Measurements from ENCODE around the gene NSUN2.

The NSUN2 gene

DNA sequence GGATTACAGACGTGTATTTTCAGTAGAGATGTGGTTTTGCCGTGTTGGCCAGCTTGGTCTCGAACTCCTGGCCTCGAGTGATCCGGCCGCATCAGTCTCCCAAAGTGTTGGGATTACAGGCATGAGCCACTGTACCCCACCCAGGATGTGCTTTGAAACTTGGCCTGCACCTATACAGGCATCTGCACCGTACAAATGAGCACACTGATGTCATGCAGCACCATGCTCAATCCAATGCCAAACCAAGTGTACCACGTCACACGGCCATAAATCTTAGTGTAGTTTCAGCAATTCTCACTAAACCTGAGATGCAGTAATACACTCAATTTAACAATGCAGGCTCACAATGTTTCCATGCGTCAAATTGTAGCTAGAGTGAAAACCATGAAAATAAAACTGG is 6.3 kb downstream of the NSUN2 start:
- peaks cover 28% of the 10 kb centered on the region for H3K36me3 ChIP-seq (ENCODE audit: control insufficient read depth, insufficient read depth, low read length)

DNA sequence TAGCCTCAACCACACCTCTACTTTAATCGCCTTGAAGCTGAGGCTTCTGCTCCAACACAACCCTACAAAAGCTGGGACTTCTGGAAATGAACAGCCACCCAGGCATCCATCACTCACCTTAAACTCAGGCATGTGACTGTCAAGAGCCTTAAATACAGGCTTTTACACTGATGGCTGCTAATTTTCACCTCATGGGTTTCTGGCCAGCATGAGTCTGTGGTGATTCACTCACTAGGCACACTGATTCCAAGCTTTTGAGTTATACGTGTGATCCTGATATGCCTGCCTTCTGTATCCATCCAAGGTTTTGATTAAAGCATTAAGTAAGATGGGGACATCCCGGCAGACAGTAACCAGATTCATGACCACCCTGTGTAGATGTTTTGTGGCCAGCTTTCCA is 8.9 kb downstream of the NSUN2 start:
- Histone ChIP-seq H3K36me3 (ENCODE audit: control insufficient read depth, insufficient read depth, low read length) (peaks cover 30% of the 10 kb centered on the region), H3K4me3 (replicated peaks; ENCODE audit: low read depth, low read length) (no peak overlapping the region), H3K27me3 (replicated peaks; ENCODE audit: control insufficient read depth, insufficient read depth, low read length) (no peaks in the 10 kb centered on the region)
- no peak for DNase-seq (ENCODE audit: extremely low read depth, insufficient read length)
- TF ChIP-seq, protein P1, sequence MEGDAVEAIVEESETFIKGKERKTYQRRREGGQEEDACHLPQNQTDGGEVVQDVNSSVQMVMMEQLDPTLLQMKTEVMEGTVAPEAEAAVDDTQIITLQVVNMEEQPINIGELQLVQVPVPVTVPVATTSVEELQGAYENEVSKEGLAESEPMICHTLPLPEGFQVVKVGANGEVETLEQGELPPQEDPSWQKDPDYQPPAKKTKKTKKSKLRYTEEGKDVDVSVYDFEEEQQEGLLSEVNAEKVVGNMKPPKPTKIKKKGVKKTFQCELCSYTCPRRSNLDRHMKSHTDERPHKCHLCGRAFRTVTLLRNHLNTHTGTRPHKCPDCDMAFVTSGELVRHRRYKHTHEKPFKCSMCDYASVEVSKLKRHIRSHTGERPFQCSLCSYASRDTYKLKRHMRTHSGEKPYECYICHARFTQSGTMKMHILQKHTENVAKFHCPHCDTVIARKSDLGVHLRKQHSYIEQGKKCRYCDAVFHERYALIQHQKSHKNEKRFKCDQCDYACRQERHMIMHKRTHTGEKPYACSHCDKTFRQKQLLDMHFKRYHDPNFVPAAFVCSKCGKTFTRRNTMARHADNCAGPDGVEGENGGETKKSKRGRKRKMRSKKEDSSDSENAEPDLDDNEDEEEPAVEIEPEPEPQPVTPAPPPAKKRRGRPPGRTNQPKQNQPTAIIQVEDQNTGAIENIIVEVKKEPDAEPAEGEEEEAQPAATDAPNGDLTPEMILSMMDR (IDR thresholded peaks at IDR 0.05; ENCODE audit: insufficient read depth, low read length, poor library complexity, severe bottlenecking) = no peak

More for the DNA sequence above, 6.3 kb downstream of the NSUN2 start:
- DNase-seq (ENCODE audit: extremely low read depth, insufficient read length) = no peak
- TF ChIP-seq, protein P1 (IDR thresholded peaks at IDR 0.05; ENCODE audit: insufficient read depth, low read length, poor library complexity, severe bottlenecking) = no peak
- Histone ChIP-seq H3K4me3 (replicated peaks; ENCODE audit: low read depth, low read length) (no peak overlapping the region), H3K27me3 (replicated peaks; ENCODE audit: control insufficient read depth, insufficient read depth, low read length) (no peaks in the 10 kb centered on the region)

DNA sequence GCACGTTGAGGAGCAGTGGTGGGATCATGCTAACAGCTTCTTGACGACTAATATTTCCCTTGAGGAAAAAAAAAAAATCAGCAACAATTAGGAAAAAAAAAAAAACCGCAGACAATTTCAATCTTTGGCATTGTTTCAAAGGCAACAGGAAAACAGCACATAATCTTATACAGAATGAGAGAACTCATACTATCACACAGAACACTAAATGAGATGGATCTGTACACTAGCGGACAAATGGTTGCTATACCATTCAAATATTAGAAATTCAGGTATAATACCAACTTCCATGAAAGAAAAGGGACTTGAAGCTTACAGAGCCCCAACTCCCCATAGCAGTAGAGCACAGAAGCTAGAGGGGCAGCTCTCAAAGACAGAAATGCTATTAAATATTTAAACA is 9.6 kb downstream of the NSUN2 start:
- Histone ChIP-seq H3K36me3 (ENCODE audit: control insufficient read depth, insufficient read depth, low read length) (peaks cover 32% of the 10 kb centered on the region), H3K27me3 (replicated peaks; ENCODE audit: control insufficient read depth, insufficient read depth, low read length) (no peaks in the 10 kb centered on the region), H3K4me3 (replicated peaks; ENCODE audit: low read depth, low read length) (no peak overlapping the region)
- TF ChIP-seq, protein P1 (IDR thresholded peaks at IDR 0.05; ENCODE audit: insufficient read depth, low read length, poor library complexity, severe bottlenecking) = no peak
- no peak for DNase-seq (ENCODE audit: extremely low read depth, insufficient read length)

DNA sequence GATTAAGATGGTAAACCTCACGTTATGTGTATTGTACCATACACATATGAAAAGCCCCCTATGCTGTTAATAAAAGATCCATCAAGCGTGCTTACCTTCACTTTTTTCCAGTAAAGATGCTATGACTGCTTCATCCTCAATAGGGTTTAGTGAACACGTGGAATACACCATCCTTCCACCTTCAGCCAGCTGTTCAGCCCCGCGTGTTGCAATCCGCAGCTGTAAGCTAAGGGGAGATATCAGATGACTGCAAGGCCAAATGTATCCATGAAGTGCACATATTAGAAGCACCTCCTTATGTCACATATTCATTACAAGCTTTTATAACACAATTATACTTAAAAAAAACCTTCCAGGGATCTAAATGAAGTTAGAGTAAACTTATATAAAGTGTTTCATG is 16.2 kb downstream of the NSUN2 start:
- no peak overlapping the region for H3K4me3 ChIP-seq (replicated peaks; ENCODE audit: low read depth, low read length)
- H3K36me3 ChIP-seq (ENCODE audit: control insufficient read depth, insufficient read depth, low read length) = peaks cover 36% of the 10 kb centered on the region
- H3K27me3 ChIP-seq (replicated peaks; ENCODE audit: control insufficient read depth, insufficient read depth, low read length) = no peaks in the 10 kb centered on the region
- TF ChIP-seq, protein P1 (IDR thresholded peaks at IDR 0.05; ENCODE audit: insufficient read depth, low read length, poor library complexity, severe bottlenecking) = no peak
- no peak for DNase-seq (ENCODE audit: extremely low read depth, insufficient read length)

DNA sequence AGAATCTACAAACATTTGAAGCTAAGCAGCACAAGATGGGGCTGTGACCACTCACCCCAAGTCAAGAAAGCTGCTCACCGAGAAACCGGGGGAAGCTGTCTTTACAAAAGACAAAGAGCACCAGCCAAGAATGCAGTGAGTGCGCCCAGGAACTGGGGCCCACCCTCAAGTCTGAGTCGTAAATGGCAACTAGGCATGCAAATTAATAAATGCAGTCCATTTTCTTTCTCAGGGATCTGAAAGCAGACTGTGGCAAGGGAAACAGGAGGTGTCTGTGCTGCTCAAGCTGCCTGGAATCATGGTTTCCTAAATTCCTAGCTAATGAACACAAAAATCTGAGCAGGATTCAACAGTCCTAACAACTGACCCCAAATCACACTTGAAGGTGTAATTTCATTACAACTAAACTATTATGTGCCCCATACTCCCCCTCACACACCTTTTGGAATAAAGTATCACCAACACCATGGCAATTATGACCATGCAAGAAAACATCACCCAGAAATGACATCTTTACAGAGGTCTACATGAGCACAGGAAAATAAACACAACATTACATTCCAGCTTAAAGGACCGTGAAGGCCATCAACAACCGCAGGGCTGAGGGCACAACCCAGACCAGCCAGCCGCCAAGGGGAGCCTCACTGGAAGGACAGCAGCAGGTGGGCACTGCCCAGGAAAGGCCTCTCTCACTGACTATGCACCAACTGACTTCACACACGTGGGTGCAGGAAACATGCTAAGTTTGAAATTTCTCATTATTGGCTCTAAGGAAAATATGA is 17.6 kb downstream of the NSUN2 start:
- no peak overlapping the region for H3K4me3 ChIP-seq (replicated peaks; ENCODE audit: low read depth, low read length)
- DNase-seq (ENCODE audit: extremely low read depth, insufficient read length) = no peak
- H3K27me3 ChIP-seq (replicated peaks; ENCODE audit: control insufficient read depth, insufficient read depth, low read length) = no peaks in the 10 kb centered on the region
- H3K36me3 ChIP-seq (ENCODE audit: control insufficient read depth, insufficient read depth, low read length) = peaks cover 38% of the 10 kb centered on the region
- TF ChIP-seq, protein P1 (IDR thresholded peaks at IDR 0.05; ENCODE audit: insufficient read depth, low read length, poor library complexity, severe bottlenecking) = no peak
